ENCODE data around the gene ACSL6. TPM values are rescaled to one million over a fixed set of nuclear protein-coding genes. Genes with fewer than 3 reads are reported as not detected.

ACSL6 gene
- total and polyA plus RNA-seq, 2 donors (not counting 1 experiment from before 2014, with no cell fraction given): 0.03 to 0.62 TPM

DNA sequence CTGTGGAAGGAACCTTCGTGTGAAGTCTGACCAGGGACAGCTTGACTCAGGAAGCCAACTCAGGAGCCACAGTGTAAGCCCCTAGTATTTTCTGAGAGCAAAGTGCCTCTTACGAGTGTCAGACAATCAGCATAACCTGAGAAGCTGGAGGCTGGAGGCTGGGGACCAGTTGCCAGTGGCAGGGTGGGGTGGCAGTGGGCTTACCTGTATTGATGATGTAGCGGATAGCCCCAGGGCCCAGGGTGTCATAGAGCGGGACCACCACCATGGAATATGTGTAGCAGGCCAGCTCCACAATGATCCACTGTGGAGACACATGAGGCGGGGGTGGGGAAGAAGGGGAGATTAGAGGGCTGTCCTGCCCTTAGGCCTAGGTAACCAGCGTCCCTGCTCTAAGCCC lies 22.9 kb downstream of the ACSL6 start:
- Histone ChIP-seq H3K27me3 (replicated peaks in 1 of 4; ENCODE audit: control extremely low read depth in 1 of 4, control insufficient read depth in 3 of 4, insufficient read depth in 4 of 4, low read length in 3 of 4) (no peaks in the 10 kb centered on the region), H4K20me1 (ENCODE audit: control insufficient read depth, insufficient read depth, low read length, poor library complexity, severe bottlenecking) (no peaks in the 10 kb centered on the region), H3K9ac (ENCODE audit: low read length) (no peak overlapping the region), H3K27ac (ENCODE audit: low read length in 2 of 2) (no peak overlapping the region), H2AFZ (ENCODE audit: insufficient read depth, low read depth, low read length, poor library complexity, severe bottlenecking) (no peak overlapping the region), H3K9me3 (ENCODE audit: control extremely low read depth in 1 of 3, control insufficient read depth in 2 of 3, insufficient read depth in 1 of 3, low read length in 2 of 3) (no peaks in the 10 kb centered on the region), H3K4me3 (ENCODE audit: control extremely low read depth in 1 of 5, extremely low read depth in 1 of 5, insufficient read depth in 1 of 5, low read depth in 2 of 5, low read length in 4 of 5) (no peak overlapping the region), H3K4me2 (replicated peaks; ENCODE audit: low read depth, low read length, poor library complexity, severe bottlenecking) (no peak overlapping the region), H3K79me2 (ENCODE audit: control insufficient read depth, insufficient read depth, low read length) (no peaks in the 10 kb centered on the region), H3K36me3 (replicated peaks in 1 of 2; ENCODE audit: control extremely low read depth in 1 of 2, control insufficient read depth in 1 of 2, extremely low read depth in 1 of 2, insufficient read depth in 2 of 2, low read length in 1 of 2) (no peaks in the 10 kb centered on the region), H3K4me1 (ENCODE audit: control insufficient read depth in 2 of 2, insufficient read depth in 2 of 2, low read length in 2 of 2) (no peaks in the 10 kb centered on the region)
- ChIA-PET POLR2A (no interaction called here), CTCF (no interaction called here)
- H3K9me3 Mint-ChIP-seq (ENCODE audit: insufficient read depth): no peaks in the 10 kb centered on the region
- H3K27me3 Mint-ChIP-seq: peaks cover 4% of the 10 kb centered on the region
- no peak for ATAC-seq (ENCODE audit: low read depth)
- no peak overlapping the region for H3K27ac Mint-ChIP-seq
- WGBS (ENCODE audit: insufficient coverage): 89% methylated on average over 6 of the region's 6 CpGs
- TF ChIP-seq, protein P1, sequence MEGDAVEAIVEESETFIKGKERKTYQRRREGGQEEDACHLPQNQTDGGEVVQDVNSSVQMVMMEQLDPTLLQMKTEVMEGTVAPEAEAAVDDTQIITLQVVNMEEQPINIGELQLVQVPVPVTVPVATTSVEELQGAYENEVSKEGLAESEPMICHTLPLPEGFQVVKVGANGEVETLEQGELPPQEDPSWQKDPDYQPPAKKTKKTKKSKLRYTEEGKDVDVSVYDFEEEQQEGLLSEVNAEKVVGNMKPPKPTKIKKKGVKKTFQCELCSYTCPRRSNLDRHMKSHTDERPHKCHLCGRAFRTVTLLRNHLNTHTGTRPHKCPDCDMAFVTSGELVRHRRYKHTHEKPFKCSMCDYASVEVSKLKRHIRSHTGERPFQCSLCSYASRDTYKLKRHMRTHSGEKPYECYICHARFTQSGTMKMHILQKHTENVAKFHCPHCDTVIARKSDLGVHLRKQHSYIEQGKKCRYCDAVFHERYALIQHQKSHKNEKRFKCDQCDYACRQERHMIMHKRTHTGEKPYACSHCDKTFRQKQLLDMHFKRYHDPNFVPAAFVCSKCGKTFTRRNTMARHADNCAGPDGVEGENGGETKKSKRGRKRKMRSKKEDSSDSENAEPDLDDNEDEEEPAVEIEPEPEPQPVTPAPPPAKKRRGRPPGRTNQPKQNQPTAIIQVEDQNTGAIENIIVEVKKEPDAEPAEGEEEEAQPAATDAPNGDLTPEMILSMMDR (IDR thresholded peaks at IDR 0.05): no peak
- no peak for TF ChIP-seq EZH2 (IDR thresholded peaks at IDR 0.05; ENCODE audit: borderline replicate concordance, insufficient read depth, low read depth, low read length, poor library complexity, severe bottlenecking)
- intact Hi-C loops (cut with micrococcal nuclease): no loop called here
- no peaks in the 10 kb centered on the region for H3K4me1 Mint-ChIP-seq
- no peak overlapping the region for H3K4me3 Mint-ChIP-seq
- DNase-seq: no peak

DNA sequence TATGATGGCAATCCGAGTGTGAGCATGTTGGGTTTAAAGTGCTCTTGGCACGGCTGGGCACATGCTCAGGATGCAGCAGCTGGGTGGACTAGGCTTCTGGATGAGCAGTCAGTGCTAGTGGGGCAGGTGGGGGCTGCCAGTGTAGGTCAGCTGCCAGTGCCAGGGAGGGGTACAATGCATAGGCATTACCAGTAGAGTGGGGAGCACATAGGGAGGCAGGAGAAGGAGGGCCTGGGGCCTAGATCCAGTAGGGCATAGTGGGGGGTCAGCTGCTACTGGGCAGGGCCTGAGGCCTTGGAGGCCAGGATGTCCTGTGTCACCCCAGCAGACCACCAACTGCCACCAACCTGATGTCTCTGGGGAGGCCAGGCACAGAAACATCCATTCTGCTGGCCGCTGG lies 24.2 kb downstream of the ACSL6 start:
- ATAC-seq (ENCODE audit: low read depth) (no peak), DNase-seq (no peak)
- no peaks in the 10 kb centered on the region for H3K9me3 Mint-ChIP-seq (ENCODE audit: insufficient read depth)
- Histone ChIP-seq H3K36me3 (replicated peaks in 1 of 2; ENCODE audit: control extremely low read depth in 1 of 2, control insufficient read depth in 1 of 2, extremely low read depth in 1 of 2, insufficient read depth in 2 of 2, low read length in 1 of 2) (no peaks in the 10 kb centered on the region), H3K27ac (ENCODE audit: low read length in 2 of 2) (no peak overlapping the region), H3K9ac (ENCODE audit: low read length) (no peak overlapping the region), H3K27me3 (replicated peaks in 1 of 4; ENCODE audit: control extremely low read depth in 1 of 4, control insufficient read depth in 3 of 4, insufficient read depth in 4 of 4, low read length in 3 of 4) (no peaks in the 10 kb centered on the region), H3K79me2 (ENCODE audit: control insufficient read depth, insufficient read depth, low read length) (no peaks in the 10 kb centered on the region), H3K9me3 (ENCODE audit: control extremely low read depth in 1 of 3, control insufficient read depth in 2 of 3, insufficient read depth in 1 of 3, low read length in 2 of 3) (no peaks in the 10 kb centered on the region), H3K4me1 (ENCODE audit: control insufficient read depth in 2 of 2, insufficient read depth in 2 of 2, low read length in 2 of 2) (no peaks in the 10 kb centered on the region), H2AFZ (ENCODE audit: insufficient read depth, low read depth, low read length, poor library complexity, severe bottlenecking) (no peak overlapping the region), H3K4me3 (ENCODE audit: control extremely low read depth in 1 of 5, extremely low read depth in 1 of 5, insufficient read depth in 1 of 5, low read depth in 2 of 5, low read length in 4 of 5) (no peak overlapping the region), H4K20me1 (ENCODE audit: control insufficient read depth, insufficient read depth, low read length, poor library complexity, severe bottlenecking) (no peaks in the 10 kb centered on the region), H3K4me2 (replicated peaks; ENCODE audit: low read depth, low read length, poor library complexity, severe bottlenecking) (no peak overlapping the region)
- intact Hi-C loops (cut with micrococcal nuclease): no loop called here
- peaks cover 9% of the 10 kb centered on the region for H3K27me3 Mint-ChIP-seq
- no peak overlapping the region for H3K4me3 Mint-ChIP-seq
- POLR2A ChIA-PET: no interaction called here
- 85% methylated on average over 3 of the region's 3 CpGs for WGBS (ENCODE audit: insufficient coverage)
- no peaks in the 10 kb centered on the region for H3K4me1 Mint-ChIP-seq
- TF ChIP-seq, protein P1 (IDR thresholded peaks at IDR 0.05): no peak
- no peak for TF ChIP-seq EZH2 (IDR thresholded peaks at IDR 0.05; ENCODE audit: borderline replicate concordance, insufficient read depth, low read depth, low read length, poor library complexity, severe bottlenecking)
- no peak overlapping the region for H3K27ac Mint-ChIP-seq
- CTCF ChIA-PET: no interaction called here
